Naive thymus-derived CD8-positive, alpha-beta T cell (primary cell): Measurements from ENCODE around the gene ETV3L. TPM values are rescaled to one million over a fixed set of nuclear protein-coding genes. Genes with fewer than 3 reads are reported as not detected.

Source experiments
- ATAC-seq, 2 donors: fragments of 150-1000 bp; cut with Tn5 transposase in 1 of 2; sonication (Bioruptor Pico), chemical (Tn5 transposase) in 1 of 2; 1 replicate in 1 of 2; 2 replicates in 1 of 2; pipeline ENCODE4 v1.10.0; 2021; ENCODE audit warnings: mild to moderate bottlenecking in 2 of 2, moderate library complexity in 2 of 2
- POLR2A ChIA-PET: fragments of 350-600 bp; sonication (Branson Sonifier 250); formaldehyde crosslinking; loops from one replicate; lab custom pipeline; 2021; ENCODE audit warnings: antibody characterized with exemption; lab: Charles Lee
- DNase-seq, 10 donors: peaks; one replicate each; pipeline versions ENCODE4 v3.0.0 to v3.0.0-alpha.2; 2020 to 2022
- H3K27ac Mint-ChIP-seq, 10 donors: one replicate each; pipeline ENCODE4 v1.8.0; 2020 to 2022; ENCODE audit warnings: mild to moderate bottlenecking in 10 of 10, mixed read lengths in 10 of 10, moderate library complexity in 4 of 10, inconsistent platforms in 1 of 10
- H3K27me3 Mint-ChIP-seq, 5 donors: one replicate each; pipeline ENCODE4 v1.8.0; 2021 to 2022; ENCODE audit warnings: mixed read lengths in 5 of 5
- H3K36me3 Mint-ChIP-seq, 3 donors: one replicate each; pipeline ENCODE4 v1.8.0; 2020 to 2022; ENCODE audit warnings: mixed read lengths in 3 of 3, mild to moderate bottlenecking in 2 of 3, inconsistent platforms in 1 of 3
- H3K4me1 Mint-ChIP-seq, 4 donors: one replicate each; pipeline ENCODE4 v1.8.0; 2021 to 2022; ENCODE audit warnings: mixed read lengths in 4 of 4
- H3K4me3 Mint-ChIP-seq, 10 donors: one replicate each; pipeline ENCODE4 v1.8.0; 2020 to 2022; ENCODE audit warnings: mild to moderate bottlenecking in 10 of 10, mixed read lengths in 10 of 10, moderate library complexity in 6 of 10, inconsistent platforms in 1 of 10
- H3K9me3 Mint-ChIP-seq, 9 donors: one replicate each; pipeline ENCODE4 v1.8.0; 2020 to 2022; ENCODE audit warnings: mixed read lengths in 9 of 9, mild to moderate bottlenecking in 3 of 9, inconsistent platforms in 1 of 9, moderate library complexity in 1 of 9
- polyA plus RNA-seq, 3 donors: library from polyadenylated mRNA; unstranded; fragments of 300-500 nt; fragmentation: Illumina TruSeq; gene quantifications; one replicate each; pipeline ENCODE4 v1.2.3, GENCODE V29; 2021
- total RNA-seq, 8 experiments: library from RNA in 2 of 8; stranded (reverse) in 2 of 8; gene quantifications; one replicate each; pipeline ENCODE4 v1.2.3 and lab custom pipeline; 2021 to 2026

The ETV3L gene
- total and polyA plus RNA-seq, 5 experiments from 2014 or later = not detected

DNA sequence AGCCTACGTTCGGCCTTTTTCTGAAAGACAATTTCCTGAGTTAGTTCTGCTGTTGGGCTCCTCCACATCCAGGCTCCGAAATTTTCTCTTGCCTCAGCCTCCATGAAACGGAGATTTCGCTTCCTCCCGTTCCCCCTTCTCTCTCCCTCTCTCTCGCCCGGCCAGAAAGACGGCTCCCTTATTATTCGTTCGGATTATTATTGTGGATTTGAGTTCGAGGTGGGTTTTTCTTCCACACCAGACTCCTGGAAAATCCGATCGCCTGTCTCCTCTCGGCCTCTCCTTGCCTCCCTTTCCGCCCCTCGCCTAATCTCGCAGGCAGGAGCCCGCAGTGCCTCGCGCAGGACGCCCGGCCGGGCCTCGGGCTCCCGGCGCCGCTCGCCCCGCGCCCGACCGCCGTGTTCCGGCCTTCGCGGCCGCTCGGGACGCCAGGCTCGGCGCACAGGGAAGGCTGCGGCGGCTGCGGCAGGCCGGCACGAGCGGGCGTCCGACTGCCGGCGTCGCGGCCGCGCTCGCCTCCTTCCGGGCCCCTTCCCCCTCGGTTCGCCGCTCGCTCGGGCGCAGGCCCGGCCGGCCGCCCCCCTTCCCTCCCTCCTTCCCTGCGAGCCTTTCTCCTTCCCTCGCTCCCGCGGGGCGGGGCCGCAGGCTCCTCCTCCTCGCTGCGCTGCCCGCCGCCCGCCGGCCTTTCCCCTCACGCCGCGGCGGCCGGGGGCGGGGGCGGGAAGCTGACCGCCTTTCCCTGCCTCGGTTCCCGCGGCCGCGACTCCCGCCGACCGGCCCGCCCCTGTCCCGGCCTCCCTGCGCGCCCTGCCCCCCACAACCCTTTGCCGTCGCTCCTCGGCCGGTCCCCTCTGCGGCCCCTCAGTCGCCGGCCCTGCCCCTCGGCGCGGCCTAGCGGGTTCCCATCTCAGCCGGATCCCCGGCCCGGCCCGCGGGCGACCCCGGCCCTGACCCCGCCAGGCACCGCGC, 54.1 kb downstream of the ETV3L start, which contains the start of gene ARHGEF11:
ARHGEF11 (minus strand) TSS at position 493 of the 969 bp plus-strand sequence. CDS start 1,412 bp downstream, outside the sequence.
- peaks cover 0 to 2% (median 0%) of the 10 kb centered on the region in 9 donors for H3K9me3 Mint-ChIP-seq
- H3K36me3 Mint-ChIP-seq = peaks cover 0 to 2% (median 0%) of the 10 kb centered on the region in 3 donors
- H3K4me3 Mint-ChIP-seq = peak within 1 kb of the TSS; percentile 83 to 98 (median 89)
- H3K4me1 Mint-ChIP-seq = peaks cover 4 to 21% (median 17%) of the 10 kb centered on the region in 4 donors
- POLR2A ChIA-PET = no interaction called here
- H3K27ac Mint-ChIP-seq = peak within 1 kb of the TSS in 7 of 10 donors; percentile 11 to 74 (median 38)
- ATAC-seq (peak; percentile 27 to 52), DNase-seq (peak in 5 of 10 donors; percentile 8 to 18 (median 9))
- H3K27me3 Mint-ChIP-seq = peaks cover 33 to 74% (median 60%) of the 10 kb centered on the region in 5 donors

DNA sequence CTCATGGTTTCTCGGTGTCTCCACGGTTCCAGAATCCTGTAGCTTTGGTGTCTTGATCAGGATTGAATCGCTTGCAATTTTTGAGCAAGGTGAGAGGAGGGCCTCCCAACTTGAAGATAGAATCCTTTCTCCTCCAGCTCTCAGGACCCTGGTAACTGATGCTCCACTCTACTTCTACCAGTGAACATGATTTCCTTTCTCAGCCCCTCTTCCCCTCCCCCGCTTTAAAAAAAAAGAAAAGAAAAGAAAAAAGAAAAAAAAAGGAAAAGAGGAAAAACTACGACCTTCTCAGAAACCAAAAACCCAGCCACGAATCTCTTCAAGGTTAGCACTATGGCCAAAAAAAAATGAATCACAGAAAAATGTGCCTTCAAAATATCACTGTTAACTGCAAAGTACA, 55.3 kb downstream of the ETV3L start:
- H3K9me3 Mint-ChIP-seq = no peaks in the 10 kb centered on the region
- DNase-seq (no peak), ATAC-seq (no peak)
- H3K4me3 Mint-ChIP-seq = peak overlapping the region in 2 of 10 donors; percentile 63 to 80
- peaks cover 4 to 21% (median 17%) of the 10 kb centered on the region in 4 donors for H3K4me1 Mint-ChIP-seq
- POLR2A ChIA-PET = interaction anchor here (0.7 kb wide), 1 partner anchor 112 kb away, joined by 3 read pairs; no protein-coding TSS in a partner anchor
- H3K27ac Mint-ChIP-seq = no peak overlapping the region
- peaks cover 0 to 2% (median 0%) of the 10 kb centered on the region in 3 donors for H3K36me3 Mint-ChIP-seq
- peaks cover 24 to 65% (median 48%) of the 10 kb centered on the region in 5 donors for H3K27me3 Mint-ChIP-seq

DNA sequence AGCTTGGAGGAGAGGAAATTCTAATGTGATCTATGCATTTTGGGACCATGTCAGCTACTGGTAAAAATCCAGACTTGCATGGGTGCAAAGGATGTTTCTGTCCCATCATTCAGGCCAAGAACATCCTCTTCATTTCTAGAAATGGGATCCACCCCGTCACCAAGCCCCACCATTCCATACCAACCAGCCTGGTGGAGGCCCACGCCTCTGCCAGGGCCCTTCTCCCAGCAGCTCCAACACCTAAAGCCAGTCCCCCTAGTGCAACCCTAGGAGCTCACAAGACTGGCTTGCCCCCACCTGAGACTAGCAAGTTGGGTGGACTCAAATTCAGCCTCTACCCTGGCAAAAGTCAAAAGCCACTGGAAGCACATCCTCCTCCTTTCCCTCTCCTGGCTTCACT, 55.9 kb downstream of the ETV3L start:
- POLR2A ChIA-PET = no interaction called here
- DNase-seq (no peak), ATAC-seq (no peak)
- H3K27me3 Mint-ChIP-seq = peaks cover 23 to 65% (median 48%) of the 10 kb centered on the region in 5 donors
- no peak overlapping the region for H3K4me3 Mint-ChIP-seq
- H3K36me3 Mint-ChIP-seq = peaks cover 0 to 2% (median 0%) of the 10 kb centered on the region in 3 donors
- H3K4me1 Mint-ChIP-seq = peaks cover 4 to 21% (median 17%) of the 10 kb centered on the region in 4 donors
- peaks cover 0 to 2% (median 0%) of the 10 kb centered on the region in 9 donors for H3K9me3 Mint-ChIP-seq
- no peak overlapping the region for H3K27ac Mint-ChIP-seq

DNA sequence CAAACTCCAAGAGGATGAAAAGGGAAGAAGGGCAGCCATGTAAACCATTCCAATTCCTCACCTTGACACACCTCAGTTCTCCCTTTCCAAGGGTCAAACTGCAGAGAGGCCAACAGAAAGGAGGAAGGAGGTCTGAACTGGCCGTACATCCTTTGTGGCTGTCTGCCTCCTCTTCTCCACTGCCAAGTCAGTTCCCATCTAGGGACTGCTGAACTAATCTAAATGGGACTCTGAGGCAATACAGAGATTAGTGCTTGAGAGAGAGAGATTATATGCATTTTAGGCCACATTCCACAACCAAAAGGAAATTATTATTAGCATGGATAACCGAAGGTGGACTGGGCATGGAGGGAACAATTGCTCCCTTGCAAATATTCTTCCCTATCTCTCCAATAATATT, 56.8 kb downstream of the ETV3L start:
- H3K36me3 Mint-ChIP-seq = peaks cover 0 to 2% (median 0%) of the 10 kb centered on the region in 3 donors
- H3K27ac Mint-ChIP-seq = peak overlapping the region in 1 of 10 donors; percentile 41
- POLR2A ChIA-PET = no interaction called here
- DNase-seq (no peak), ATAC-seq (no peak)
- H3K27me3 Mint-ChIP-seq = peaks cover 18 to 62% (median 49%) of the 10 kb centered on the region in 5 donors
- H3K9me3 Mint-ChIP-seq = peaks cover 0 to 2% (median 0%) of the 10 kb centered on the region in 9 donors
- no peak overlapping the region for H3K4me3 Mint-ChIP-seq
- H3K4me1 Mint-ChIP-seq = peaks cover 4 to 21% (median 17%) of the 10 kb centered on the region in 4 donors

Other genes with a start within 250 kb of the ETV3L start
- gene INSRR, start 240.7 kb downstream of the ETV3L start, total RNA-seq = not detected
- not detected for gene INSRR, start 240.7 kb downstream of the ETV3L start, polyA plus RNA-seq
- gene NTRK1, start 238.9 kb downstream of the ETV3L start, total RNA-seq = not detected
- under 1 TPM in 2 of 3 donors, not detected in 1; 0.14 to 0.25 TPM for gene NTRK1, start 238.9 kb downstream of the ETV3L start, polyA plus RNA-seq
- under 1 TPM in 1 of 2 experiments, not detected in 1; 0.11 TPM for gene PEAR1, start 206.1 kb downstream of the ETV3L start, total RNA-seq
- gene PEAR1, start 206.1 kb downstream of the ETV3L start, polyA plus RNA-seq = not detected
- gene LRRC71, start 179.2 kb downstream of the ETV3L start, total RNA-seq = not detected
- not detected for gene LRRC71, start 179.2 kb downstream of the ETV3L start, polyA plus RNA-seq
- 10 to 100 TPM; 34.8 to 35.3 TPM for gene ARHGEF11, start 54.1 kb downstream of the ETV3L start, total RNA-seq
- gene ARHGEF11, start 54.1 kb downstream of the ETV3L start, polyA plus RNA-seq = 10 to 100 TPM in 1 of 3 donors, 1 to 10 TPM in 2; 4.5 to 15.8 (median 9.9) TPM
- 10 to 100 TPM; 26.6 to 29.8 TPM for gene ETV3, start 38.6 kb upstream of the ETV3L start, total RNA-seq
- 10 to 100 TPM in 1 of 3 donors, 1 to 10 TPM in 2; 3.5 to 16.4 (median 7.0) TPM for gene ETV3, start 38.6 kb upstream of the ETV3L start, polyA plus RNA-seq